GM12872 (cell line): ENCODE data around the gene HBE1.

Source experiments
- CTCF ChIP-seq: IDR thresholded peaks from 3 replicates; pipeline ENCODE4 v1.5.1; 2011; ENCODE audit warnings: low read depth, mild to moderate bottlenecking, low read length, moderate library complexity; ENCODE audit not compliant: insufficient read depth

Gene HBE1

GRCh38 chr11:5283086-5283485 is 13.3 kb upstream of the HBE1 start:
- TF ChIP-seq CTCF, result no peak

- TF ChIP-seq CTCF, result no peak
Observed at GRCh38 chr11:5282628-5283027, 12.9 kb upstream of the HBE1 start.

GRCh38 chr11:5281596-5281995 is 11.9 kb upstream of the HBE1 start:
- no peak for TF ChIP-seq CTCF

GRCh38 chr11:5280582-5281102 is 10.9 kb upstream of the HBE1 start:
- no peak for TF ChIP-seq CTCF

- no peak for TF ChIP-seq CTCF
Observed at GRCh38 chr11:5279471-5280090, 9.8 kb upstream of the HBE1 start.

GRCh38 chr11:5277807-5278382 is 8.2 kb upstream of the HBE1 start:
- TF ChIP-seq CTCF, result no peak

GRCh38 chr11:5276697-5277096 is 7.0 kb upstream of the HBE1 start:
- no peak for TF ChIP-seq CTCF
